Activated CD4-positive, alpha-beta memory T cell treated with anti-CD3 and anti-CD28 coated beads, Interleukin-2, amount 10 ng/mL, durations not matched to agents 7 days and 5 days (primary cell): ENCODE measurements around the gene KIF5C. TPM values are rescaled to one million over a fixed set of nuclear protein-coding genes. Genes with fewer than 3 reads are reported as not detected.

ENCODE experiments used
- total RNA-seq, 2 experiments: library from RNA; stranded (reverse); gene quantifications; one replicate each; pipeline ENCODE4 v1.2.3, GENCODE V29; 2021

Gene KIF5C
- total RNA-seq, 2 experiments from 2014 or later: 14.7 to 21.7 TPM

Other genes with a start within 250 kb of the KIF5C start
- gene EPC2, start 230.5 kb upstream of the KIF5C start, total RNA-seq: 10 to 100 TPM; 26.5 to 28.0 TPM
- gene LYPD6B, start 163.5 kb downstream of the KIF5C start, total RNA-seq: under 1 TPM in 1 of 2 experiments, not detected in 1; 0.20 TPM